GM12875 (cell line): ENCODE data around the gene DENND4B.
A peak's percentile ranks its signal among the peaks of the same experiment; 100 is the strongest.
"Not testable (repeated sequence)": the region's sequence is repeated elsewhere in the genome, so short reads cannot be mapped to it uniquely, and the experiment has no call there.

Experiments
- H3K4me3 ChIP-seq: one replicate; pipeline ENCODE4 v1.5.1; 2011; ENCODE audit warnings: low read depth, low read length, control low read depth
- CTCF ChIP-seq: IDR thresholded peaks from 2 replicates; pipeline ENCODE4 v1.5.1; 2011; ENCODE audit warnings: low read depth, mild to moderate bottlenecking, control low read depth, inconsistent platforms, low read length, moderate library complexity, borderline replicate concordance; ENCODE audit not compliant: insufficient read depth

Gene DENND4B

DNA sequence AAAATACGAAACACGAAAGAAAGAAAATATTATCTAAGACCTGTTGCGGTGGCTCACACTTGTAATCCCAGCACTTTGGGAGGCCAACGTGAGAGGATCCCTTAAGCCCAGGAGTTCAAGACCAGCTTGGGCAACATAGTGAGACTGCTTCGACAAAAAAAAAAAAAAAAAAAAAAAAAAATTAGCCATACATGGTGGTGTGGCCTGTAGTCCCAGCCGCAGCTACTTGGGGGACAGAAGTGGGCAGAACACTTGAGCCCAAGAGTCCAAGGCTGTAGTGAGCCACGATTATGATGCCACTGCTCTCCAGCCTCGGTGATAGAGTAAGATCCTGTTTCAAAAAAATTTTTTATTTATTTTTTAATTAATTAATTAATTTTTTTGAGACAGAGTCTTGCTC is 41.1 kb upstream of the DENND4B start:
- no peak overlapping the region for H3K4me3 ChIP-seq
- no peak for TF ChIP-seq CTCF

DNA sequence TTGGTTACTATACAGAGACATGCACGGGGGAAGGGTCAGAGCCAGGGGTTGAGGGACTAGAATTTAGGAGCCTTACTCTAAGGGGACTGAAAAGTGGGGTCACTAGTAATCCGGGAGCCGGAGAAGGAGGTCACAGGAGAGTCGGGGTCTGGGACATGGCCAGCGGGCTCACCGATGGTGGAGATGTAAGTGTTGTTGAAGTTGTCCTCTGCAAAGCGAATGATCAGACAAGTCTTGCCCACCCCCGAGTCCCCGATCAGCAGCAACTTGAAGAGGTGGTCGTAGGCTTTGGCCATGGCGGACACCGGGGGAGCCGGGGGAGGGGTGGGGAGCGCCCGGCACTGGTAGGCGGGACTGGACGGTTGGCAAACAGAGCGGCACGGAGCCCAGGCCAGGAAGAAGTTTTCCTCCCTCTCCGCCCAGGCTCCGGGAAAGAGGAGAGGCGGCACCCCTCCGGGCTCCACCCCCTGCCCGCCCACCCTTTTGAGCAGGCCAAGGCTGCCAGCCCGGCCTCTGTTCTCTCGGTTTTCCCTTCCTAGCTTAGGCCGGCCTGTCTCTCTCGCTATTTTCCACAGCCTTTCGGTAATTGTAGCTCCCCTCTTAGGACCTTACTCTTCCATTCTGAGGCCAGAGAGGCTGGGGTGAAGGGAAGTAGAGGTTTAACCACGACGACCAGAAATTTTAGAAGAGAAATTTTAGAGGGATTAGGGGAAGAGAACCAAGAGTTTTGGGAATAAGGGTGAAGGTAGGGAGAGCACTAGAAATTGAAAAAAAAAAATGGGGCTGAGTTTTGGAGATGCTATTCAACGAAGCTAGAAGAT is 39.6 kb upstream of the DENND4B start, which contains the start of gene RAB13:
RAB13 (minus strand) TSS at position 399 of the 821 bp plus-strand sequence; CDS start at position 296, 103 bp downstream.
- H3K4me3 ChIP-seq: peak within 1 kb of the TSS; percentile 34
- TF ChIP-seq CTCF: no peak

- TF ChIP-seq CTCF: no peak
- peak overlapping the region; percentile 34 for H3K4me3 ChIP-seq
Observed at GRCh38 chr1:153985341-153985912, 38.9 kb upstream of the DENND4B start.

DNA sequence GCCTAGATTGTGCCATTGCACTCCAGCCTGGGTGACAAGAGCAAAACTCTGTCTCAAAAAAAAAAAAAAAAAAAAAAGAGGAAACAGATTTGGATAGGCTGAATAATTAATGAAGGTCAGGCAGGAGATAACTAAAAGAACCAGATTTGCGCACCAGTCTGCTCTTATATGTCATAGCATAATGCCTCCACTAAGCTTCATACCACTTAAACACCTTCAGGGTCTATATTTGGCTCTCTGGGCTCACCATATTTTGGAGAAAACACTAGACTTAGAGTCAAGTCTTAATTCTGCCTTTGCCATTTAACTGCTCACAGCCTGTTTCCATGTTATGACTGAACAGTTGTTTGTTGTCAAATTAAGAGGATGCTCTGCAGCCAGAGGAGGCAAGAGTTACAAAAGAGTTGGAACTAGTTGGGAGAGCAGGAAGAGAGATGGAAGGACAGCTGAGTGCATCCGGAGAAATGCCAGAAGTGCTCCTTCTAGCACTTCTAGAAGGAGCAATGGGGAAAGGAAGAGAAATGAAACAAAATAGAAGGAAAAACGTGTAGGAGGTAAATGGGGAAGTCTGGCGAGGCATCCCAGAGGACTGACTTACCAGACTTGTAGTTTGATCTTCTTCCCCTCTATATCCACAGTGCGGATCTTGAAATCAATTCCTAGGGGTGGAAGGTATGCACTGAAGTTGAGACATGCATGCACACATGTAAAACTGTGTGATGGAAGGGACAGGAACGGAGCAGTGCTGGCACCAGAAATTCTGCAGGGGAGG is 37.8 kb upstream of the DENND4B start:
- TF ChIP-seq CTCF: no peak

GRCh38 chr1:153981735-153982134 is 35.2 kb upstream of the DENND4B start:
- not testable (repeated sequence) for H3K4me3 ChIP-seq

More for the DNA sequence above, 37.8 kb upstream of the DENND4B start:
- H3K4me3 ChIP-seq: no peak overlapping the region

DNA sequence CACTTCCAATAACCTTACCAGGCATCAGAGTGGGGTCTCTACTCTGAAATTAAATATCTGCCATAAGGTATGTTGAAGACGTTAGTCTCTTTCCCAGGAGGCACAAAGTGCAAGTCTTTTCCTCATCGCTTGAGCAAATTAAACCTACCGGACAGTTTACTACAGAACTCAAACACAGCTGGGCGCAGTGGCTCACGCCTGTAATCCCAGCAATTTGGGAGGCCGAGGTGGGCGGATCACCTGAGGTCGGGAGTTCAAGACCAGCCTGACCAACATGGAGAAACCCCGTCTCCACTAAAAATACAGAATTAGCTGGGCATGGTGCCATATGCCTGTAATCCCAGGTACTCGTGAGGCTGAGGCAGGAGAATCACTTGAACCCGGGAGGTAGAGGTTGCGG is 32.6 kb upstream of the DENND4B start:
- not testable (repeated sequence) for H3K4me3 ChIP-seq

- no peak for TF ChIP-seq CTCF
- H3K4me3 ChIP-seq: peak overlapping the region; percentile 96
Observed at GRCh38 chr1:153978274-153978909, 31.9 kb upstream of the DENND4B start.
